Suprapubic skin (tissue), 3 donors: ENCODE measurements around the gene NKAIN2.

Experiments
- CTCF ChIP-seq, 2 donors: fragments of 200-600 bp in 1 of 2; fragments of 450-650 bp in 1 of 2; sonication (generic) in 1 of 2; IDR thresholded peaks; one replicate each; pipeline ENCODE4 v1.5.1; 2016 to 2019; ENCODE audit warnings: antibody characterized with exemption in 2 of 2, mild to moderate bottlenecking in 1 of 2, moderate library complexity in 1 of 2
- EP300 ChIP-seq: sonication (generic); formaldehyde crosslinking; IDR thresholded peaks from one replicate; pipeline ENCODE4 v1.6.1; 2017; ENCODE audit warnings: antibody characterized with exemption
- POLR2A ChIP-seq, 2 donors: fragments of 450-650 bp; IDR thresholded peaks; one replicate each; pipeline ENCODE4 v1.6.1; 2017; ENCODE audit warnings: antibody characterized with exemption in 2 of 2, mild to moderate bottlenecking in 2 of 2, moderate library complexity in 2 of 2

- TF ChIP-seq CTCF (IDR thresholded peaks at IDR 0.05) (no peak), POLR2A (IDR thresholded peaks at IDR 0.05) (no peak), EP300 (no peak)
Measured at GRCh38 chr6:124269733-124270132, 466.1 kb downstream of the NKAIN2 start.
